HG03521 (cell line): ENCODE results near the gene CARF.
"Not testable (repeated sequence)": the region's sequence is repeated elsewhere in the genome, so short reads cannot be mapped to it uniquely, and the experiment has no call there.

Experiments used
- ATAC-seq: cut with Tn5 transposase; IDR thresholded peaks from one replicate; pipeline ENCODE4 v1.9.1; 2021; ENCODE audit warnings: mild to moderate bottlenecking, moderate library complexity; ENCODE audit not compliant: unreplicated experiment

Gene CARF

GRCh38 chr2:202911512-202912341 lies at the start of gene CARF, which contains the start of gene WDR12:
Gene CARF, plus strand, starts transcription at chr2:202912275. Its CDS starts 29,628 bp downstream, at chr2:202941903.
Gene WDR12, minus strand, starts transcription at chr2:202911673. Its CDS starts 197 bp downstream, at chr2:202911476.
- peak; percentile 81 for ATAC-seq

- ATAC-seq: peak; percentile 68
Observed at GRCh38 chr2:202870431-202871299, 41.4 kb upstream of the CARF start.

GRCh38 chr2:202871300-202872141 lies 40.6 kb upstream of the CARF start, which contains the start of gene ICA1L:
Gene ICA1L, minus strand, starts transcription at chr2:202871766. Its CDS starts 42,757 bp downstream, at chr2:202829009.
- ATAC-seq: peak; percentile 45

DNA sequence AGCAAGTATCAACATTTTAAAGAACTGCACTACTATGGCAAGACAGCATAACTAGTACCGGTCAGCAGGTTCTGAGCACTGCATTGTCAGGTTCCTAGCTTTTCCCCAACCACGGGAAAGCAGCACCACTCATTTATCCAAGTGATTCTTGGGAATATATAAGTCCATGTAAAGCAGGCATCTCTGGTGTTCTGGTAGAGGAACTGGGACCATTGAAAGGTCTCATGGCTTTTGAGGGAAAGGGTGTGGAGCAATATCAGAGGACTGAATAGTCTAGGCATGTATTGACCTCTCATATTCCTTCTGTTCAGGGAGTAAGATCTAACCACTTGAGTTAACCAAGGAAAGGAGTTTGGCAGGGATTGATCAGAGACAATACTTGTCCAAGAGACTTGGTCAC lies 34.4 kb upstream of the CARF start:
- no peak for ATAC-seq

DNA sequence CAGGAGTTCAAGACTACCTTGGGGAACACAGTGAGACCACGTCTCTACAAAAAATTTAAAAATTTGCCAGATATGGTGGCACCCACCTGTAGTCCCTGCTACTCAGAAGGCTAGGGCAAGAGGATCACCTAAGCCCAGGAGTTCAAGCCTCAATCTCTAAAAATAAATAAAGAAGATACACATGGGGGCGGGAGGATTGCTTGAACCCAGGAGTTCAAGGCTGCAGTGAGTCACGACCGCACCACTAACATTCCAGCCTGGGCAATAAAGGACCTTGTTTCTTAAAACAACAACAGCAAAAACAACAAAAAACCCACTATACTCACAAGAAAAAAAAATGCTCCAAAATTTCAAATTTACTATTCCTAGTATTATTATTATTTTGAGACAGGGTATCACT lies 30.5 kb upstream of the CARF start:
- no peak for ATAC-seq

GRCh38 chr2:202883987-202884675 lies 27.9 kb upstream of the CARF start:
- no peak for ATAC-seq

- no peak for ATAC-seq
Observed at GRCh38 chr2:202885190-202885589, 26.9 kb upstream of the CARF start.

DNA sequence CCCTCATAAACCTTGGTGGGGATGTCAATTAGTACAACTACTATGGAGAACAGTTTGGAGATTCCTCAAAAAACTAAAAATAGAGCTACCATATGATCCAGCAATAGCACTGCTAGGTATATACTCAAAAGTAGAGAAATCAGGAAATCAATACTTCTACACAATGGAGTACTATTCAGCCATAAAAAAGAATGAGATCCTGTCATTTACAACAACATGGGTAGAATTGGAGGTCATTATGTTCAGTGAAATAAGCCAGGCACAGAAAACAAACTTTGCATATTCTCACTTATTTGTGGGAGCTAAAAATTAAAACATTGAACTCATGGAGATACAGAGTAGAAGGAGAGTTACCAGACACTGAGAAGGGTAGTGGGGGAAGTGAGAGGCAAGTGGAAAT lies 6.6 kb upstream of the CARF start:
- ATAC-seq: not testable (repeated sequence)

DNA sequence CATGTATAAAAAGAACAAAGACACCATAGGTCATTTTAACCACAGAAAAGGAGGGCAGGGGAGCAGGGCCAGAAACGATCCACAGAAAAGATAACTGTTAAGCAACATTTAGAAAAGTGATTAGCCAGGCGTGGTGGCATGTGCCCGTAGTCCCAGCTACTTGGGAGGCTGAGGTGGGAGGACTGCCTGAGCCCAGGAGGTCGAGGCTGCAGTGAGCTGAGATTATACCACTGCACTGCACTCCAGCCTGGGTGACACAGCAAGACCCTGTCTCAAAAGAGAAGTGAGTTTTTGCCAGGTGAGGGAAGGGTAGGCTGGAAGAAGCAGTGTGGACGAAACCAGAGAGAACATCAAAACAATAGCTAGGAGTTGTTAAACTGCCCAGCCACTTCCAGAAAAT lies 3.9 kb upstream of the CARF start:
- ATAC-seq: no peak

- no peak for ATAC-seq
Observed at GRCh38 chr2:202909394-202910192, 2.5 kb upstream of the CARF start.

DNA sequence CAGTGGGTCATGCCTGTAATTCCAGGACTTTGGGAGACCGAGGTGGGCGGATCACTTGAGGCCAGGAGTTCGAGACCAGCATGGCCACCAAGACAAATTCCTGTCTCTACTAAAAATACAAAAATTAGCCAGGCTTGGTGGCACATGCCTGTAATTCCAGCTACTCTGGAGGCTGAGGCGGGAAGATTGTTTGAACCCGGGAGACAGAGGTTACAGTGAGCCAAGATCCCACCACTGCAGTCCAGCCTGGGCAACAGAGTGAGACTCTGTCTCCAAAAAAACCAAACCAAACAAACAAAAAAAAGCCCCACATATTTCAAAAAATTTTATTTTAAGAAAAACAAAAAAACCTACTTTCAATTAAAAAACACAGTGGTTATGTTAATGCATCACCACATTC lies 1.8 kb upstream of the CARF start:
- not testable (repeated sequence) for ATAC-seq

- no peak for ATAC-seq
Observed at GRCh38 chr2:202910698-202911097, 1.4 kb upstream of the CARF start.

DNA sequence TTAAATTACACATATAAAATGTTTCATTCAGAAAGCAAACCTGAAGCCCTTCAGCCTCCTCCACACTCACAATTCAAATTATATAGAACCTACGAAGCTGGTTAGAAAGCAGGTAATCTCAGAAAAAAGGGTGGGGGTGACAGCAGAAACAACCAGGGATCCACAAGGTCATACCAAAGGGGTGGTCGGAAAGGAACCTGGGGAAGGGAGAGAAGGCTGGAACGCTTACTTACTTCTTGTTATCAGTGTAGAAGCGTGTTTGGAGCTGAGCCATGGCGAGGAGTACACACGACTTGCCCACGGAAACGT lies 918 bp upstream of the CARF start:
- no peak for ATAC-seq

DNA sequence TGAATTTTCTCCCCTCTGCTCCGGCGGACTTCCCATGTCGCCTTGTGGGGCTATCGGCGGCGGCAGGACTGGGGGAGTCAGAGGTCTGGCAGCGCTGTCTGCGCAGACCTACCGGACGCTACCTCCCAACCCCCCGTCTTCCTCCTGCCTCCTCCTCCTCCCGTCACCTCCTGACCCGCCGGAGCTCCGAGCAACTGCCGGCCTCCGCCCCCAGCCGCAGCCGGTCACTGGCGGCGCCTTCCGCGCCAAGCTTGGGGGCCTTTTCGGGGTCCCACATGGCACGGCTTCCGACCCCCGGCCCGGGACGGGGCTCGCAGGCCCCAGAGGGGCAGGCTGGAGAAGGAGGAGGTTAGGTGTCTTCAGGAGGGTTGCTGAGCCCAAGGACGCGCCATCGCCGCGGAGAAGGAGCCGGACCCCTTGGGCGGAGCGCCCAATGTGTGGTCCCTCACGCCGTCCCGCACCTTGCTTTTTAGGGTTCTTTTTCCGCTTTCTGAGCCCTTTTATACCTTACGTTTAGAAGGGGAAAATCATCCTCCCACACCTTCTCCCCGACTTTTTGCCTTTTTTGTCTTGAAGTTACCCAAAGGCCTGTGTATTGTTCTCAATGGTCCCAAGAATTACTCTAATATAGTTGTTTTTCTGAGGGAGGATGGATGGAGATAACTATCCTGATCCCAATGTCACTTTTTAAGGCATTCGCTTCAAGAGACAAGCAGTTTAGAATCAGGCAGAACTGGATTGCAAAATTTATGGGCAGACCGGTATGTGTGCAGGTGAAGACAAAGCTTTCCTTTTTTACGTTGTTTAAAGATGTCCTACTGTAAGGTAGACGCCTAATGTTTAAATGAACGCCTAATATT lies 497 bp downstream of the CARF start:
- peak; percentile 60 for ATAC-seq

DNA sequence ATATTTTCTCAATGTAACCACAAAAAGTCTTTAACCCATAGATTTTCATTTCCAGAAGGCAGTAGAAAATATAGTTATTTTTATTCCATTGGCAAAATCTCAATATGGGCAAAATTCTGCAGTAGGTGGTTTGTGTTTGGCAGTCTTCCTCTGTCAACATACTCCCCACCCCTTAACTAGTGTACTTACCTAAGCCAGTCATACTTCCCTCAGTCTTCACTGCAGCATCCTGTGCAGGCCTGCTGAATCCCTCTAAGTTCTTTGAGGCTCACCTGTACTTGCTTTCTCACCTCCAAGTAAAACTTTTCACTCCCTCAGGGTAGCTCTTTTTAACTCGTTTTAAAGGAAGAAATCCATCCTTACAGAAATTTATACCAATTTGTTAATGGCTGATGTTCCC lies 6.8 kb downstream of the CARF start:
- no peak for ATAC-seq

DNA sequence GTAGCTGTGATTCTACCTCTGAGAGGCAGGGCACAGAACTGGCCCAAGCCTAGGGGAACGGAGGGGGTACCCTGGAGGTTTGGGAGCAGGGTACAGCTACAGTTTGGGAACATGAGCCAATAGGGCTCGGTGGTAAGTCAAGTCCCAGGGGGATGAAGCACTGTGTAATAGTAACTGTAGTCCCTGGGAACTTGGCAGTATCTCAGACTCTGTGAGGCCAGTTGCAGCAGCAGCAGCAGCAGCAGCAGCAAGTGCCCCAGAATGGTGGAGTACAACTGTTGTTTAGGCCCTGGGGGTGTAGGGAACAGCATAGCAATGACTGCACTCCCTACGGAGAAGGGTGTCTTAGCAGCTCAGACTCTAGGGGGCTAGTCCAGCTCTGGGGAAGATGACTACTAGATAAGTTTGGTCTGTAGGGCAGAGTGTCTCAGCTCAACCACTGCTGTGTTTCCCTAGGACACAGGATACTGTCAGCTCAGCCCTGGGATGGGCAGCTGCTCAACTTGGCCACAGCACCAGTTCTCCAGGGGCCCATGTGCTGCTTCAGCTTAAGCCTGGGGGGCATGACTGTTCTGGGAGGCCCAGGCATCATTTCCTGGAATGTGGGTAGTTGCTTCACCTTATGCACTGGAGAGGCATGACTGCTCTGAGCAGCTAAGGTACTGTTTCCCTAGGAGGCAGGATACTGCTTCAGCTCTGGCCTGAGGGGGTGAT lies 20.5 kb downstream of the CARF start:
- no peak for ATAC-seq

- ATAC-seq: no peak
Observed at GRCh38 chr2:202933139-202933510, 21.1 kb downstream of the CARF start.

- no peak for ATAC-seq
Observed at GRCh38 chr2:202933958-202934357, 21.9 kb downstream of the CARF start.
